CD4-positive, alpha-beta T cell treated with Interleukin-4 for 4 hours (primary cell): ENCODE data around the gene NEDD8.

Source experiments
- DNase-seq: peaks from one replicate; pipeline ENCODE4 v3.0.0-alpha.2; 2020

The NEDD8 gene

GRCh38 chr14:24232121-24232644, at the start of gene NEDD8:
Gene NEDD8, minus strand, starts transcription at chr14:24232367. Its CDS starts 100 bp downstream, at chr14:24232267.
- DNase-seq = peak; percentile 89

GRCh38 chr14:24281636-24282035, 49.5 kb upstream of the NEDD8 start:
- no peak for DNase-seq

DNA sequence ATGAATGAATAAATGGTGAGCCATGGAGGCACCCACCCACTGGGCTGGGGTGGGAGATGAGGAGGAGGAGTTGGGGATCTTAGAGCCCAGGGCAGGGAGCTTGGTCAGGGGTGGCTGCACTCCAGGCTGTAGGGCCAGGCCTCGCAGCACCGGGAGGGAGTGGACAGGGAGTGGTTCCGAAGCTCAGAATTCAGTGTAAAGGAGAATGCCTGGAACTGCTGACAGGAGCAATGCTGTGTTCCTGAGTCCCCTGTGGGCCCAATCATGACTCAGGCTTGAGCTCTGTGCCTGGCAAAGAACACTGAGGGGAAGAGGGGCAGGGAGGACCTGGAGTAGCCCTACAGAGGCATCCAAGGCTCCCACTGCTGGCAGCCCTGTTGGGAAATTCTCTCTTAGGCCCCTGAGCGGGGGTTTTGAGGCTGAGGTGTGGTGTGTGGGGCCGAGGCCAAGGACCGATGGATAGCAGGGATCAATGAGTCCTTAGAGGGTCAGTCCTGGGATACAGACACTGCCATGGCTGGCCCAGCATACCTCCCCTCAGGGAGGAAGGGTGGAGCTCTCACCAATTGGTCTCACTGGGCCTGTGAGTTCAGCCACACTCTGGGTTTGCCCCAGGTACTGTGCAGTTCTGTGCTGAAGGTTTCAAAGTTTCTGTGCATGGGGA, 48.8 kb upstream of the NEDD8 start:
- DNase-seq = no peak

- DNase-seq = peak; percentile 70
Measured at GRCh38 chr14:24279301-24280186, 47.4 kb upstream of the NEDD8 start.

DNA sequence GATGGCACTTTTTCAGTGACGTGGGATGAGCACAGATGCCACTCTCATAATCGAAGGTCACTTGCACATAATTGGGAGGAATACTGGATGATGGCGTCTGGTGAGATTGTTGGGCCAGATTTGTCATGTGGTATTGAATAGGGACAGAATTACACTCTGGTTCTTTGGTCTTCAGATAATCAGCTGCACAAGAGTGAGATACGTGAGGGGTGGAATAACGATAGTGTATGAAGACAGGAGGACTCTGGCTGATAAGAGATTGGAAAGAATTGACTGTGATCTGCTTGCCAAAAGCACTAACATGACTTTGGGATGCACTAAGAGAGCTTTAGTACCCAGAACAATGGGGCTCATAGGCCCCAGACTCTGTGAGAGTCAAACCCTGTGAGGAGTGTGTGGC, 46.3 kb upstream of the NEDD8 start:
- DNase-seq = no peak

GRCh38 chr14:24277606-24278321, 45.6 kb upstream of the NEDD8 start:
- DNase-seq = no peak

- DNase-seq = no peak
Measured at GRCh38 chr14:24277071-24277470, 44.9 kb upstream of the NEDD8 start.

GRCh38 chr14:24274101-24274543, 42.0 kb upstream of the NEDD8 start:
- DNase-seq = peak; percentile 66

DNA sequence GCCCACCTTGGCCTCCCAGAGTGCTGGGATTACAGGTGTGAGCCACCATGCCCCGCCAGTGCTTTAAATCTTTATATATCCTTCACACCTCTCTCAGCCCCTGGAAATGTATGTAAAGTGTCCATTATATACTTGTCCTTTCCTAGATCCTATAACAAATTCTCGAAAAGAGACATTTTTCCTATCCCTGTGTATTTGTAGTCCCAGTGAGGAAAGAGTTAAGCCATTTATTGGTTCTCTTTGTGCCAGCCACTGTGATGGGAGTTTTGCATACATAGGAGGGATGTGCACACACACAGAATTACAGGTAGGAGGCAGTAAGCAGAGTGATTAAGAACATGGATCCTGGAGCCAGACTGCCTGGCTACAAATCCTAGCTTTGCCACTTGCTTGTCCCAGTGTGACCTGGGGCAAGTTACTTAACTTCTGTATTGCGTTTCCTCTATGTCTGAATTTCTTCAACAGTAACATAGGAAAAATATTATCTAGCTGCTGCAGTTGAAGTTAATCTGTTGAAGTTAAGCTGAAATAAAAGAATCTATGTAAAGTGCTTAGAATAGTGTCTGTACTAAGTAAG, 41.3 kb upstream of the NEDD8 start:
- DNase-seq = no peak

DNA sequence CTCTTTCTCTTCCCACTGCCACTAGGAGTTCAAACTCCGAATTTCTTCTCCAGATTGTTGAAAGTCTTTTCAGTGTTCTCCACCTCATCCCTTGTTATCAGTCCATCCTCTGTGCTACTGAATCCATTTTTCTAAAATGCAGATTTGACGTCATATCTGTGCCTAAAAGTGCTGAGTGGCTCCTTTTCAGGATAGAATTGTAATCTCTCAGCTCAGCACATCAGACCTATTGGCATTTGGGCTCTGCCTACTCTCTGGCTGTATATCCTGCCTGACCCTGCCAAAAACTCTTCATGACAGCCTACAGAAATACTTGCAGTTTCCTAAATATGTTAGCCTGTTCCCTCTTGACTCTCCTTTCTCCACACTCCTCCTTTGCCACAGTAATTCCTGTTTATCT, 40.3 kb upstream of the NEDD8 start:
- DNase-seq = no peak

GRCh38 chr14:24271834-24272263, 39.7 kb upstream of the NEDD8 start:
- no peak for DNase-seq

DNA sequence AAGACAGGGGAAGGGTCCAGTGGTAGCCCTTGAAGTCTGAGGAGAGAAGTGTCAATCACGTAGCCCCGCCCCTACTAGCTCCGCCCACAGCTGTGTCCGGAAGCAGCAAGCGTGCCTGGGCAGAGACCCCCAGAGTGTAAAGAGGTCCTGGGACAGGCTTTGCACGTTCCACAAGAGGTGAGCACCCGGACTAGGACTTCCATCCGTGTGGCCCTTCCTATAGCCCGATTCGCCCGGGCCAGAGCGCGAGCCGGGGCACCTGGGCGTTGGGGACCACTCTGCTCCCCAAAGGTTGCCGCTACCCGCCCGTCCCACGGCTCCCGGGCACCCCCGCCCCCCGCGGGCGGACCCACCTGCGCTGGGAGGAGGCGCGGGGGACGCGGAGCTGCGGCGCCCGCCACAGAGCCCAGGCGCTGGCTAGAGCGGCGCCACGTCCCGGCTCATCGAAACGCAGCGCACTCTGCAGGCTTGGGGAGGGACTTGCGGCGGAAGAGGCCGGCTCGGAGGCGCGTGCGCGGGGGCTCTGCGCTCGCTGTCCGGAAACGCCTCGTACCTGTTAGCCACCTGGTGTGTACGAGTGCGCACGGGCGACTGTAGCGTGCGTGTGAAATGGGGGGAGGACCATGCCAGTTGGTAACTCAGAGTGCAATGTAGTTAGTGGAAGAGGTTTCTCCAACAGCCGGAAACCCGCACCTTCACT, 39.1 kb upstream of the NEDD8 start, which contains the start of gene RABGGTA:
RABGGTA (minus strand) TSS at position 464 of the 700 bp plus-strand sequence. CDS start 482 bp downstream, outside the sequence.
- peak; percentile 93 for DNase-seq

DNA sequence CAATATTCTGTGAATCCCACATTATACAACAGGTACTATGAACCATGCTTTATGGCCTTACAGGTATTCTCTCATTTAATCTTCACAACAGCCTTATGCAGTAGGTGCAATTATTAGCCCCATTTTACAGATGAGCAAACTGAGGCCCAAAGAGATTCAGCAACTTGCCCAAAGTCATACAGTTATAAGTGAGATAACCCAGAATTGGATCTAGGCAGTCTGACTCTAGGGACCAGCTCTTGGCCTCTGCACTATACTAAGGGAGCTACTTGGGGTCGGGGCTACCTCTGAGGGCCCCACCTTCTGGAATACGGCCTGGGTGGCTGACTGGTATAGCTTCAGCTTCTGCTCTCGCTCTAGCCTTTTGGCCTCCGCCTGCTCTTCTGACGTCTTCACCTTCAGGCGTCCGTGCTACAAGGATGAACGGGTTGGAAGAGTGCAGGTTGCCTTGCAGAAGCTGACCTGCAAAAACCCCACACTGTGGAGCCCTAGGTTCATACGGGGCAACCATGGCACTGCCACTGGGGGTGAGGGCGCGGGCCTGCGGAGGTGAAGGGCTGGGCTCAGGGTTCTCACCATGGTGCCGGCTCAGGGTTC, 38.5 kb upstream of the NEDD8 start:
- no peak for DNase-seq

- no peak for DNase-seq
Measured at GRCh38 chr14:24269910-24270536, 37.9 kb upstream of the NEDD8 start.

GRCh38 chr14:24269368-24269767, 37.2 kb upstream of the NEDD8 start:
- DNase-seq = no peak

GRCh38 chr14:24268225-24268624, 36.1 kb upstream of the NEDD8 start:
- DNase-seq = no peak

GRCh38 chr14:24267516-24267915, 35.3 kb upstream of the NEDD8 start:
- no peak for DNase-seq

- DNase-seq = no peak
Measured at GRCh38 chr14:24266344-24267244, 34.4 kb upstream of the NEDD8 start.

DNA sequence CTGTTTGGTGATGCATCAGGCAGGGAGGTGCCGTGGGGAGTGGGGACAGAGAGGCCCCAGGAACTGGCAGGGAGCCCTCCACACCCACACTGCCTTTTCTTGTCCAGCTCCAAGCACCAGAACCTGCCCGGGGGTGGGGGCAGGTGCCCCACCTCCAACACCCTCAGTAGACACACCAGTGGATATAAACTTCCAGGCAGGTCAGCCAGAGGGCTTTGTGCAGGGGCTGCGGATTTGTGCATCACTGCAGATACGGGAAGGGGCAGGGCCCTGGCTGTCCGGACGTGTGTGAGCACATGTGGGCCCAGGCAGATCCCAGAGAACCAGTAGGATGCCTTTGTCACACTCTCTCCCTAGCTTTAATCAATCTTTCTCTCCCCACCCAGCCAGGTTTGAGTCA, 32.1 kb upstream of the NEDD8 start:
- no peak for DNase-seq

DNA sequence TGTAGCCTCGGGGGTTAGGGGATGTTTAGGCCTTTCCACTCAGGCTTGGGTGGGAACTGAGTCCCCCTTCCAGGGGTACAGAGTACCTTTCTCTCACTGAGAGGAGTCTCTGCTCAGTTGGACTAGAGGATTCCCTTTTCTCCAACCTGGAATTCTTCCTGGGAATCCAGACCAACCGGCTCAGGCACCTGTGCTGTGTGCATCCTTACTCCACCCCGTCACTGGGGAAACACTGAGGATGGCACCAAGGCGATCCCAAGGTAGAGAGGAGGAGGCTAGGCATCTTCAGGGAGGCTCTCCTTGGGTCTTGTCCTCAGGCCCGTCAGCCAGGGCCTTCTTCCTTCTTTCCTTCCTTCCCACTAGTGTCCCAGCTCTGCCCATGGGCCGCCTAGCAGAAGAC, 31.7 kb upstream of the NEDD8 start:
- DNase-seq = no peak
